DMS114 treated with DMSO at 0.1 percent for 48 hours (cell line): Measurements from ENCODE around the gene ZNF254.
A peak's percentile ranks its signal among the peaks of the same experiment; 100 is the strongest.
"Not testable (repeated sequence)": the region's sequence is repeated elsewhere in the genome, so short reads cannot be mapped to it uniquely, and the experiment has no call there.

Experiments
- DNase-seq: peaks from one replicate; lab custom pipeline; 2025; ENCODE audit not compliant: unreplicated experiment; lab: John Stamatoyannopoulos, UW

ZNF254 gene

DNA sequence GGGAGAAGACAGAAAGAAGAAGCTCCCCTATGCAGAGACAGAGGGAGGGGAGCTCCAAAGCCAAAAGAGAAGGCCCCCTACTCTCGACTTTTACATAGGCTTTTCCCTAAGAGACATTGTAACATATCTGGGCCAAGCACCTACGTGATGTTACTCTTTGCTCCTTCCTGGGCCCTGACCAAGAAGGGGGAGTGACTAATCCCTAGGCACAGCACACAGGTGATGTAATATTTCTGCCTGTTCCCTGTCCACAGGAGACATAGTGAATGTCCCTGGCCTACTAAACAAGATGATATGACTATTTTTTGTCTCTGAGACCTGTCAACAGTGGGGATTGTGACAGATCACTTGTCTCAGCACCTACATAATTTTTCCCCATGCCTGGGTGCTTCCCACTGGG lies 15.9 kb upstream of the ZNF254 start:
- DNase-seq = no peak

DNA sequence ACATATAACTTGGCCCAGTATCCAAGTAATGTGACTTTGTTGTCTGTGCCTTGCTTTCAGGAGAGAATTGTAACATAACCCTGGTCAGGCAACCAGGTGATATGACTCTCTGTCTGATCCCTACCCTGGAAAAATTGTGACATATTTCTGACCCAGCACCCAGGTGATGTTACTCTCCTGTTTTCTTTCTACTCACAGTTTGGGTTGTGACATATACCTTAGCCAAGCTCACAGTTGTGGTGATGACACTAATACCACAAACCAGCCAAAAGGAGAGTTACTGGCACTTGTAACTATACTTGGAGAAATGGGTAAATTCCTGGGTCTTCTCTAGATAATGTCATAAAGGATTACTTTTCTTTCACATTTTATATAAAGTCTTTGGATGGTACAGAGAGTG lies 14.3 kb upstream of the ZNF254 start:
- no peak for DNase-seq

DNA sequence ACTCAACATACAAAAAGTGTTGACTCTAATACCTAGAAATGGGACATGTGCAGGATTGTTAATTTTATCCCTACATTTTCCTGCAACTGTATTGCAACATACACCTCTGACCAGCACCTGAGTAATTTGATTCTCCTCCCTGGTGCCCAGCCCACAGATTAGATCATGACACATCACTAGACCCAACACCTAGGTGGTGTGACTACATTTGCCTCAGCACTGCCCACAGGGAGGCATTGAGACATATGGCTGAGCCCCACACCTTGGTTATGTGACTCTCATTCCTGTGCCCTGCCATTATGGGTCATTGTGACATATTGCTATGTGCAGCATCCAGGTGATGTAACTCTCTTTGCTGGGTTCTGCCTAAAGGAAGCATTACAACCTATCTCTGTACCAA lies 13.2 kb upstream of the ZNF254 start:
- DNase-seq = no peak

DNA sequence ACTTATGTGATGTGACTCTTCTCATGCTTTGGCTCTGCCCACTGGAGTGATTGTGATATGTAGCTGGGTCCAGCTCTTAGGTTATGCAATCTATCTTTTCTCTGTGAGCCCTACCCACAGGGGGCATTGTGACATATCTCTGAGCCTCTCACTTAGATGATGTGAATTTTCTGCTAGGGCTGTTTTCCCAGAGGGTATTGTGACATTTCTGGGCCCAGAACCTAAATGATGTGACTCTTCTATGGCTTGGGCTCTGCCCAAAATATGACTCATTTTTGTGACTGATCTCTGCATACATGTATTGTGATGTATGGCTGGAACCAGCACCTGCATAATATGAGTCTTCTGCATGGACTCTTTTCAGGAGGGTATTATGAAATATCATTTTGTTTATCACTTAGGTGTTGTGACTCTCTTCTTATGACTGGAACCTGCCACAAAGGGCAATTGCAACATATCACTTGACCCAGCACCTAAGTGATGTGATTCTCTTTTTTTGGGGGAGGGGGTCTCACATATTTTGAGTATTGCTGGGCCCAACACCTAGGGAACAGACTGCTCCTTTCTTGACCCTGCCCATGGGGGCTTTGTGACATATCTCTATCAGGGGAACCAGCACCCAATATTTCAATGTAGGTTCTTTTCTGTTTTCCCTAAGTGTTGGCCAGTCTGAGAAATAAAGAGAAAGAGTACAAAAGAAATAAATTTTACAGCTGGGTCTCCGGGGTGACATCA lies 12.1 kb upstream of the ZNF254 start:
- no peak for DNase-seq

DNA sequence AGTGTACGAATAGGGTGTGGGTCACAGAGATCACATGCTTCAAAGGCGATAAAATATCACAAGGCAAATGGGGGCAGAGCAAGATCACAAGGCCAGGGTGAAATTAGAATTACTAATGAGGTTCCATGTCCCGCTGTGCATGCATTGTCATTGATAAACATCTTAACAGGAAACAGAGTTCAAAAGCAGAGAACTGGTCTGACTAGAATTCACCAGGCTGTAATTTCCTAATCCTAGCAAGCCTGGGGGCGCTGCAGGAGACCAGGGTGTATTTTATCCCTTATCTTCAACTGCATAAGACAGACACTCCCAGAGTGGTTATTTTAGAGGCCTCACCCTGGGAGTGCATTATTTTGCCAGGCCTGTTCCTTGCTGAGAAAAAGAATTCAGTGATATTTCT lies 11.5 kb upstream of the ZNF254 start:
- not testable (repeated sequence) for DNase-seq

DNA sequence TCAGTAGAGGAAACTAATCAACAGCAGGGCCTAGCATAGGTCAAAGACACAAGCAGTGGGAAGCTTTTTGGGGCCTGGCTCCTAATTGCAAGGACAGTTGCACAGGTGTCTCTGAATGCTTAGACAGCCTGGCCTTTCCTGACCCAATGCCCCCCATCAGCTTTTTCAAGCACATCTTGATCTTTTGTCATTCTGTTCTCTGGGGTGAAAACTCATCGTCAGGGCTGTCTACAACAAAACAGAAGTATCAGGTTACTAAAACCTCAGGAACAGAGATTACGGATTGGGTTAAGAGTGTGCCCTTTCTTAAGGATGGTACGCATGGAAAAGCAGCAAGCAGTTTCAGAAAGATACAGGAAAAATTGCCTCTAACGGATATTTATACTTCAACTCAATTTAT lies 8.3 kb upstream of the ZNF254 start:
- no peak for DNase-seq

DNA sequence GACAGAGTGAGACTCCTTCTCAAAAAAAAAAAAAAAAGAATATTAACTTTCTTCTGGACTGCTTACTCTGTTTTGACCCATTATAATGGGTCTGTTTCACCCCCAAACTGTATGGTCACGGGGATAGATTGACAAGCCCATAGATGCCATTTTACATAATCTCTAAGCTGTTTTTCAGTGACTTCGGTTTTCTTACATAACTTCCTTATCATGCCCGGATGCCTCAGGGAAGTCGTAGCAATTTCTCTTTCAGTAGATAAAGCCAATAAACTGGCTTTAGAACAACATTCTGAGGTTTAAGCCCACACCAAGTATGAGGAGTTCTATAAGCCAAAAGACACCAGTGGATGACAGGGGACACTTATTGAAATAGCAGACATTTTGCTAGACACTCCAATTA lies 5.9 kb upstream of the ZNF254 start:
- DNase-seq = no peak

DNA sequence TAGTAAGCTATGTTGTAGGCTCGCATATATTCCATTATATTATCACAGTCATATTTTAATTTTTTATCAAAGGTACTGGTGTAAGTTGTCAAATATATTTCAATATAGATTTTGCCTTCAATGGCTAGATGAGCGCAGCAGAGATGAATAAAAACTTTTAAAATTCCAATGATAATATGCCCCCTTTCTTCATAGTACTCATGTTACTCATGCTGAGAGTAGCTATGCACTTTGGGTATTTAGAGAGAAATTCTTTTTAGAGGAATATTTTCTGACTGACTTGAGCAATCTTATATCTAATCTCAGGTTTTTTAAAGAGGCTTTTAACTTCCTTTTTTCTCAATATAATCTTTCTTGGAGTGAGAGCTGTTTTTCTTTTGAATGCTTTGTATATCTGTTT lies 11.4 kb downstream of the ZNF254 start:
- DNase-seq = no peak

DNA sequence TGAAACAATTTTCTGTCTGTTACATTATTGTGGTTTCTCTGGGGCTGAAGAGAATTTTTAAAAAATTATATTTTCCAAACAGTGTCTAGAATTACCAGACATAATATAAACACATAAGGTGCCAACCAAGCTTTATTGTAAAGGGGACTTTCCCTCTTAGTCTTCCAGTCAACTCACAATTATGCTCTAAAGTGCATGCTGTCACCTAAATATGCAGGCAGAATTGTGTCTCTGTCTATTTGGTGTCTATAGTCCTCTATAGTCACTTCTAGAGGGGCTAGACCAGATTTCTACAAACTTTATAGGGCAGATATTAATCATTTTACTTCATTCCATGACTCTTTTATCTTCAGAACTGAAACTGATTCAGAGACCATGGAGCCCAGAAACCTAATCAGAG lies 12.8 kb downstream of the ZNF254 start:
- DNase-seq = no peak

DNA sequence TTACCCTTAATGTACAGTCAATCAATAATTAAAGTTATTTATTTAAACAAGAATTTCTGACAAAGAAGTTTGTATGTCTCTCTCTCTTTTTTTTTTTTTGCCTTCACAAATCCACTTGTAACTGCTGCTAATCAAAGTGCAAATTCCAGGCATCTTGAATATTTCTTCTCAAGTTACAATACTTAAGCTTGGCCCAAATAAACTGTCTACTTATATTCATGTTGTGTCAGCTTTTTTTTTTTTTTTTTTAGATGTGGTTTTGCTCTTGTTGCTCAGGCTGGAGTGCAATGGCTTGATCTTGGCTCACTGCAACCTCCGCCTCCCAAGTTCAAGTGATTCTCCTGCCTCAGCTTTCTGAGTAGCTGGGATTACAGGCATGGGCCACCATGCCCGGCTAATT lies 13.6 kb downstream of the ZNF254 start:
- not testable (repeated sequence) for DNase-seq

DNA sequence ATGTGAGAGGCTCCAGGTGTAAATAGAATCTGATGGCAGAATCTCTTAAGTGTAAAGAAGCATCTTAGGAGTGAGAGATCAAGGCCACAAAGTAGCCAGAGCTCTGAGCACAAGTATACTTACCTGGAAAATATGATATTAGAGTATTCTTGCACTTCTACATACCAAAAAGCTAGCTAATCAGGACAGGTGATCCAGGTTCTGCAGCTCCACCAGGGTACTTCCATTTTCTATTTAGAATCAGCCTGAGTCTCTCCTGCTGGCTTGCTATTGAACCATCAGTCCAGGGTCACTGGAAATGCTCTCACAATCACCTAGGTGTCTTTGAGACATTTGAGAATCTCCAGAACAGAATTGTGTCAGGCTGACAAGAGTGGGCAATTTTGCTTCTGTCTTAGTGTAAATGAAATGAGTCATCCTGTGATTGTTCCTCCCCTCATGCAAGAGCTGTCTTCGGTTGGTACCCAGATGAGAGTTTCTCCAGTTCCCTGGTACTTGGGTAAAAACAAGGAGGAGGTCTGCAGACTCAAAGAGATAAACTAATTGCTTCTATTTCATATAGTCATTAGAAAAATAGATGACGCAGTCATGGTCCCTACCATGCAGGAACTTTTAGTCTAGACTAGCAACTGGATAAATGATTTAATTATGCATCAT lies 14.6 kb downstream of the ZNF254 start:
- DNase-seq = no peak

DNA sequence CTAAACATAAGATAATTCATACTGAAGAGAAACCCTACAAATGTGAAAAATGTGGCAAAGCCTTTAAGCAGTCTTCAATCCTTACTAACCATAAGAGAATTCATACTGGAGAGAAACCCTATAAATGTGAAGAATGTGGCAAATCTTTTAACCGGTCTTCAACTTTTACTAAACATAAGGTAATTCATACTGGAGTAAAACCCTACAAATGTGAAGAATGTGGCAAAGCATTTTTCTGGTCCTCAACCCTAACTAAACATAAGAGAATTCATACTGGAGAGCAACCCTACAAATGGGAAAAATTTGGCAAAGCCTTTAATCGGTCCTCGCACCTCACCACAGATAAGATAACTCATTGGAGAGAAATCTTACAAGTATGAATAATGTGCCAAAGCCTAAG lies 40.6 kb downstream of the ZNF254 start:
- DNase-seq = no peak

DNA sequence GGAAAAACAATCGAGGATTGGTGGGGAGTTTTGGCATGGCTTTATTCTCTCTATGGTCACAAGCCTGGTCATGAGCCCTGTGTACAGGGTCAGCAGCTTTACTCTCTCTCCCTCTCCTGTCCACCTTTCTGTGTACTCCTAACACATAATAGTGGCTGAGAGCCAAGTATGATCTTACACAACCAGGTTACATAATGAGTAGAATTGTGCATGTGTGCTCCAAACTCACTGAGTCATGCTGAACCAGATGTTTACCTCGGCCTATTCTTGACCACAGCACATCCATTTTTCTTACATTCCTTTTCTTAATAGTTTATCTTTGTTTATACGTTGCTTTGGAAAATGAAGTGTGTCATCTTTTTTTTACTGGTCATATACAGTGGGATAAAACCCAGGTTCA lies 53.1 kb downstream of the ZNF254 start:
- DNase-seq = no peak

DNA sequence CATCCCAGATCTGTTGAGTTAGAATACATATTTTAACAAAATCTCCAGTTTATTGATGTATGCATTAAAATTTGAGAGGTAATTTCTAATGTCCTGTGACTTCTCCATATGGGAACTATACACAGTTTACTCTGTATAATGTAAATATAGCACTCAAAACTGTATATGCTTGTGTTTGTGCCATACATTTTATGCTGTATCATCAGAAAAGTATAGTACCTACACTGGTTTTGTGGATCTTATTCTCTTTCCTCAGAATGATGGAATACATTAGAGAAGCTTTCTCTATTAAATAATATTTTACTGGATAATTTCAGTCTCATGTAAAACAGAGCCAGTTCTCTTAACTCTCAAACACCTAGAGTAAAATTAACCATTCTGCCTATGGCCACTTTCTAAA lies 53.6 kb downstream of the ZNF254 start:
- no peak for DNase-seq

DNA sequence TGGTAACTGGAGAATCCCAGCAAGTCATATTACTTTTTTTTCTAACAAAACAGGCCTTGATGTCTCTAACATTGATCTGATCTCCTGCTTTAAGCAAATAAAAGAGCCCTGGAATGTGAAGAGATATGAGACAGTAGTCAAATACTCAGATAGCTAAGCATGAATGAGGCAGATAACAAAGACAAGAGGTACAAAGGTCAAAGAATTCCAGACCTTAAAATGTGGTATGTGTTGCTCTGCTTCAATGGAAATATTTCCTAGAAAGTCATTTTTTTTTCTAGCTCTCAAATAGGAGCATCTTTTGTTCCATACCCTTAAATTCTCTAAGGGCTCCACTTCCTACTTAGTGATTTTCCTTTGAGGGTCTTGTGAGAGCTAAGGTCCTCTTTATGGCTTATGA lies 54.6 kb downstream of the ZNF254 start:
- DNase-seq = no peak

DNA sequence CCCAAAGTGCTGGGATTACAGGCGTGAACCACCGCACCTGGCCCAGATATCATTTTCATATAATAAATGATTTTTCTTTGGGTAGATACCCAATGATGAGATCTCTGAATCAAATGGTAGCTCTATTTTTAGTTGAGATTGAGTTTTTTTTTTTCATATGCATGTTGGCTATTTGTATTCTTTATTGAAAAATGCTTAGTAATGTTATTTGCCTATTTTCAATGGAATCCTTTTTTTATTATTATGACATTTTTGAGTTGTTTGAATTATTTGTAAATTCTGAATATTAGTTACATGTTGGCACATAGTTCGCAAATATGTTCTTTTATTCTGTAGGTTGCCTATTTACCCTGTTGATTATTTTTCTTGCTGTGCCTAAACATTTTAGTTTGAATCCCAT lies 55.8 kb downstream of the ZNF254 start:
- no peak for DNase-seq

DNA sequence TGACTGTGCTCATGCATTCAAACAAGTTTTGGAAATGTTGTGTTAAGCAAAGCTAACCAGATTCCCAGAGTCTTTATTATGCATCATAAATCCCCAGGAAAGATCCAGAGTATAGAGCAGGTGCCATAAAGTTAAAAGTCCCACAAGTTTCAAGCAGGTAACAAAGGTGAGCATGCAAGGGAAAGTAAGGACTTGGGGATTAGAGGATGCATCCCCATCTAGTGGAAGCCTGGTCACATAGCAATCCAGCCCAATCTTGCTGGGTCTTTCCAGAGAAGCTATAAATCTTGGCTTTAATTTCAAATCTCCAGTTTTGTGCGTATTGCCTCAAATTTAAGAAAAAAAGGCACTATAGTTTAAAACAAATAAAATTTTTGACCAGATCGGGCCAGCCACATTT lies 72.7 kb downstream of the ZNF254 start:
- peak; percentile 4 for DNase-seq

DNA sequence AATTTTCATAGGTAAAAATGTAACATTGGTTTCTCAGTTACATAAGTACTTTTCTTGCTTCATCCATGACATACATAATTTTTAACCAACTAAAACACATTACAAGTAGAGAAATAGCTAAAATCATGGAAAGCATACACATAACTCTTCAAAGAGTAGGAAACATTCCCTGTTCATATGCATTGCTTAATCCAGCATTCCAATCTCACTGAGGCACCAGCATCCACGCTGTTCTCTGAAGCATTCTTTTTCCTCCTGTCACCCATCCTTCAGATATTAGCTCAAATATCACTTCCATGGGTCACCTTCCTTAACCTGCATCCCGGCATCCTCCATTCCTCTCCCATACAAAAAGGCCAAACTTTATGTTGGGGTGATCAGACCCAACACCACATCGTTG lies 79.1 kb downstream of the ZNF254 start:
- DNase-seq = no peak

DNA sequence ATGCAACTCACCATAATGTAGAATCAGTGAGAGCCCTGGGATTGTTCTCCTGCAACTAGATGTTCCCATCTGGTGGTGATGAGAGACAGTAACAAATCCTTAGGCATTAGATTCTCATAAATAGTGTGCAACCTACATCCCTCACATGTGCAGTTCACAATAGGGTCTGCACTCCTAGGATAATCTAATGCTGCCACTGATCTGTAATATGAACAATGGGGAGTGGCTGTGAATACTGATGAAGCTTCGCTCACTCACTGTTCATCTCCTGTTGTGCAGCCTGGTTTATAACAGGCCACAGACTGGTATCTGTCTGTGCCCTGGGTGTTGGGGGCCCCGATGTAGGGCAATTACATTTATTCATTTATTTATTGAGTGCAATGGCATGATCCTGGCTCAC lies 86.9 kb downstream of the ZNF254 start:
- DNase-seq = no peak

DNA sequence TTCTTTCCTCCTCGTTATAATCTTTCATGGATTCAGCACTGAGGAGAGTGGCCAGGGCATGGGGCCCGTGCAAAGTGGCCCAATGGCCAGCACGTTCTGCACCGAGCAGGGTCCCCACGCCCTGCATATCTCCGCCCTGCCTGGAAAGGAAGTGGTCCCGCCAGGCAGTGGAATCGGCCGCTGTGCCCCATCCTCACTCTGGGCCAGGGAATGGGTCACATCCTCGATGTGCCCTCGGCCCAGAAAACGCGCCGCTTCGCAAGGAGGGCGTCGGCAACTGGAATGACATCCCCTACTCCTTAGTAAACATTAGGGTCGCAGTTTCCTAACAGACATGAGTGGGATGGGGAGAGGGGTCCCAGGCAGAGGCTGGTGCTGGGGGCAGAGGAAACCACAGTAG lies 90.7 kb downstream of the ZNF254 start:
- DNase-seq = no peak

DNA sequence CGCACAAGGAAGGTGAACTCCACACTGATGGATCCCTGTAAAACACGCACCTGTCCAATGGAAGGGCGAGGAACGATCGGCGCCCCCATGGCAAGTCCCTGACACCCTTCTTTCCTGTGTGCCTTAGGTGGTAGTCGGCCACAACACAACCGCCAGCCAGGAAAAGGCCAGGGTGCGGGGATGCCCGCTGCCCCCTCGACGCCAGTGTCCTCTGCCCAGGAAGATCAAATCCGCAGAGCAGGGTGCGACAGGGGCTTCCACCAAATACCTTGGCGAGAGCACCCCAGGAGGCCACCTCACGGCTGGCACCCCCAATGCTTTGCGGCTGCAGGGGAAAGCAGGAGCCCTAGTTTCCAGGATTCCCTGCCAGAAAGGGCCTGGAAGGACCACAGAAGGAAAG lies 91.2 kb downstream of the ZNF254 start:
- DNase-seq = no peak
